Neural cell (in vitro differentiated cells): ENCODE data around the gene RHOA. TPM values are rescaled to one million over a fixed set of nuclear protein-coding genes. Genes with fewer than 3 reads are reported as not detected.

Source experiments
- H2AFZ ChIP-seq: fragments of 200-600, 300-800 bp; sonication (generic), shearing (Covaris generic); 2 replicates; pipeline ENCODE4 v1.6.0; 2014; ENCODE audit warnings: low read depth, mild to moderate bottlenecking, antibody characterized with exemption, low read length, moderate library complexity
- H3F3A ChIP-seq: fragments of 200-600 bp; shearing (Covaris generic); 2 replicates; pipeline ENCODE4 v1.6.1; 2016; ENCODE audit warnings: mild to moderate bottlenecking, moderate library complexity, mixed read lengths, antibody characterized with exemption, low read length; ENCODE audit not compliant: insufficient read depth, poor library complexity, severe bottlenecking
- H3K27ac ChIP-seq: fragments of 200-600, 300-800 bp; sonication (generic), shearing (Covaris generic); 2 replicates; pipeline ENCODE4 v1.5.1; 2014; ENCODE audit warnings: mild to moderate bottlenecking, low read length, moderate library complexity
- H3K27me3 ChIP-seq: fragments of 300-800, 200-600 bp; sonication (generic), shearing (Covaris generic); 2 replicates; pipeline ENCODE4 v1.6.0; 2014; ENCODE audit warnings: mild to moderate bottlenecking, low read depth, low read length, moderate library complexity; ENCODE audit not compliant: insufficient read depth
- H3K36me3 ChIP-seq: fragments of 300-800, 200-600 bp; sonication (generic), shearing (Covaris generic); 2 replicates; pipeline ENCODE4 v1.5.1; 2014; ENCODE audit warnings: mild to moderate bottlenecking, antibody characterized with exemption, low read length, moderate library complexity; ENCODE audit not compliant: insufficient read depth
- H3K4me2 ChIP-seq: fragments of 300-800, 200-600 bp; sonication (generic), shearing (Covaris generic); 2 replicates; pipeline ENCODE4 v1.6.0; 2014; ENCODE audit warnings: mild to moderate bottlenecking, low read length
- H3K4me3 ChIP-seq: fragments of 300-800, 200-600 bp; sonication (generic), shearing (Covaris generic); 2 replicates; pipeline ENCODE4 v1.5.1; 2014; ENCODE audit warnings: mild to moderate bottlenecking, low read length, moderate library complexity
- H3K79me2 ChIP-seq: fragments of 200-600 bp; shearing (Covaris generic); replicated peaks from 2 replicates; pipeline ENCODE4 v1.6.0; 2014; ENCODE audit warnings: mild to moderate bottlenecking, low read length, moderate library complexity; ENCODE audit not compliant: insufficient read depth
- H3K9ac ChIP-seq: fragments of 300-800, 200-600 bp; sonication (generic), shearing (Covaris generic); 2 replicates; pipeline ENCODE4 v1.6.1; 2016; ENCODE audit warnings: mild to moderate bottlenecking, low read length, mixed read lengths
- H3K9me2 ChIP-seq: fragments of 200-600 bp; shearing (Covaris generic); 2 replicates; pipeline ENCODE4 v1.6.1; 2016; ENCODE audit warnings: mild to moderate bottlenecking, low read length, mixed read lengths; ENCODE audit not compliant: insufficient read depth
- H3K9me3 ChIP-seq: fragments of 200-600, 300-800 bp; sonication (generic), shearing (Covaris generic); 2 replicates; pipeline ENCODE4 v1.6.1; 2016; ENCODE audit warnings: mild to moderate bottlenecking, mixed run types, low read length, moderate library complexity, mixed read lengths
- H4K20me1 ChIP-seq: fragments of 200-600 bp; shearing (Covaris generic); 2 replicates; pipeline ENCODE4 v1.6.1; 2016; ENCODE audit warnings: mild to moderate bottlenecking, mixed run types; ENCODE audit not compliant: insufficient read depth
- EP300 ChIP-seq: fragments of 450-650 bp; conservative IDR thresholded peaks from 2 replicates; pipeline ENCODE4 v1.6.1; 2014; ENCODE audit warnings: antibody characterized with exemption, mild to moderate bottlenecking, moderate library complexity; ENCODE audit not compliant: poor library complexity, severe bottlenecking
- EZH2 ChIP-seq: fragments of 200-600, 300-800 bp; shearing (Covaris generic), sonication (generic); IDR thresholded peaks from 2 replicates; pipeline ENCODE4 v1.6.1; 2014; ENCODE audit warnings: antibody characterized with exemption, low read length, borderline replicate concordance, mild to moderate bottlenecking; ENCODE audit not compliant: insufficient read depth, poor library complexity, severe bottlenecking
- MXI1 ChIP-seq: fragments of 450-650 bp; conservative IDR thresholded peaks from 2 replicates; pipeline ENCODE4 v1.6.1; 2014; ENCODE audit warnings: antibody characterized with exemption, mild to moderate bottlenecking; ENCODE audit not compliant: poor library complexity, severe bottlenecking
- POLR2AphosphoS5 ChIP-seq: IDR thresholded peaks from 2 replicates; pipeline ENCODE4 v1.6.1; 2012
- RAD21 ChIP-seq: fragments of 450-650 bp; conservative IDR thresholded peaks from 2 replicates; pipeline ENCODE4 v1.6.1; 2014; ENCODE audit warnings: antibody characterized with exemption, mild to moderate bottlenecking, moderate library complexity
- REST ChIP-seq: IDR thresholded peaks from 2 replicates; pipeline ENCODE4 v1.6.1; 2012; ENCODE audit warnings: borderline replicate concordance
- SMC3 ChIP-seq: fragments of 450-650 bp; conservative IDR thresholded peaks from 2 replicates; pipeline ENCODE4 v1.6.1; 2014; ENCODE audit warnings: antibody characterized with exemption, mild to moderate bottlenecking, moderate library complexity; ENCODE audit not compliant: poor library complexity
- TAF1 ChIP-seq: IDR thresholded peaks from 2 replicates; pipeline ENCODE4 v1.6.1; 2012; ENCODE audit warnings: low read depth
- polyA plus RNA-seq: library from polyadenylated mRNA; depleted of rRNA; stranded (reverse); fragments of >200 nt; gene quantifications from 2 replicates; pipeline ENCODE4 v1.2.3, GENCODE V29; 2014

The RHOA gene
- polyA plus RNA-seq, 1 donor from 2014 or later: 159 TPM

- TF ChIP-seq EP300 (no peak), SMC3 (no peak), REST (no peak)
Measured at GRCh38 chr3:49327485-49327884, 84.3 kb downstream of the RHOA start.

GRCh38 chr3:49324768-49325167 is 87.0 kb downstream of the RHOA start:
- Histone ChIP-seq H3K36me3 (no peaks in the 10 kb centered on the region), H3K9me2 (no peaks in the 10 kb centered on the region), H3K27ac (no peak overlapping the region), H3F3A (no peaks in the 10 kb centered on the region), H3K27me3 (no peaks in the 10 kb centered on the region), H4K20me1 (no peaks in the 10 kb centered on the region), H3K9ac (no peak overlapping the region), H3K4me2 (no peak overlapping the region), H3K79me2 (no peaks in the 10 kb centered on the region), H3K9me3 (no peaks in the 10 kb centered on the region), H3K4me3 (no peak overlapping the region), H2AFZ (no peak overlapping the region)
- no peak for TF ChIP-seq EP300
- TF ChIP-seq RAD21: no peak
- TF ChIP-seq SMC3: no peak
- TF ChIP-seq REST: no peak
- no peak for TF ChIP-seq TAF1

More at GRCh38 chr3:49327485-49327884, 84.3 kb downstream of the RHOA start:
- no peak overlapping the region for H3K9ac ChIP-seq
- H3K9me3 ChIP-seq: no peaks in the 10 kb centered on the region
- H3K9me2 ChIP-seq: no peaks in the 10 kb centered on the region
- H3K4me2 ChIP-seq: no peak overlapping the region
- no peaks in the 10 kb centered on the region for H4K20me1 ChIP-seq
- no peak overlapping the region for H3K27ac ChIP-seq
- no peak overlapping the region for H3K4me3 ChIP-seq
- no peaks in the 10 kb centered on the region for H3K27me3 ChIP-seq
- no peaks in the 10 kb centered on the region for H3K36me3 ChIP-seq
- H2AFZ ChIP-seq: no peak overlapping the region
- H3K79me2 ChIP-seq: no peaks in the 10 kb centered on the region
- no peaks in the 10 kb centered on the region for H3F3A ChIP-seq

- H4K20me1 ChIP-seq: no peaks in the 10 kb centered on the region
- TF ChIP-seq EZH2: no peak
- TF ChIP-seq TAF1: no peak
- TF ChIP-seq REST: no peak
- no peak for TF ChIP-seq POLR2AphosphoS5
- no peak for TF ChIP-seq RAD21
- TF ChIP-seq MXI1: no peak
- TF ChIP-seq SMC3: no peak
- no peak for TF ChIP-seq EP300
Measured at GRCh38 chr3:49316696-49317457, 94.9 kb downstream of the RHOA start.

More at GRCh38 chr3:49316696-49317457, 94.9 kb downstream of the RHOA start:
- Histone ChIP-seq H3K36me3 (peaks cover 4% of the 10 kb centered on the region), H3K9me3 (no peaks in the 10 kb centered on the region), H3K9ac (no peak overlapping the region), H3F3A (no peaks in the 10 kb centered on the region), H3K9me2 (no peaks in the 10 kb centered on the region), H3K27ac (no peak overlapping the region), H2AFZ (no peak overlapping the region), H3K79me2 (no peaks in the 10 kb centered on the region), H3K27me3 (no peaks in the 10 kb centered on the region), H3K4me3 (no peak overlapping the region), H3K4me2 (no peak overlapping the region)
